KMS-11 (cell line): ENCODE data around the gene CPNE1.

Experiments
- H2AFZ ChIP-seq: fragments of 200-600 bp; sonication (generic); 2 replicates; pipeline ENCODE4 v1.6.1; 2016; ENCODE audit warnings: antibody characterized with exemption, mixed run types, low read depth
- H3K27ac ChIP-seq: fragments of 200-600 bp; sonication (generic); 2 replicates; pipeline ENCODE4 v1.6.1; 2016; ENCODE audit warnings: mild to moderate bottlenecking, mixed run types
- H3K27me3 ChIP-seq: fragments of 200-600 bp; sonication (generic); 2 replicates; pipeline ENCODE4 v1.6.1; 2017; ENCODE audit warnings: mild to moderate bottlenecking, low read depth, mixed run types, moderate library complexity; ENCODE audit not compliant: insufficient read depth
- H3K36me3 ChIP-seq: fragments of 200-600 bp; sonication (generic); 2 replicates; pipeline ENCODE4 v1.6.1; 2017; ENCODE audit warnings: mild to moderate bottlenecking, mixed run types; ENCODE audit not compliant: insufficient read depth
- H3K4me1 ChIP-seq: fragments of 200-600 bp; sonication (generic); 2 replicates; pipeline ENCODE4 v1.6.1; 2016; ENCODE audit warnings: mild to moderate bottlenecking, low read depth, mixed run types; ENCODE audit not compliant: poor library complexity, severe bottlenecking
- H3K4me2 ChIP-seq: fragments of 200-600 bp; sonication (generic); 2 replicates; pipeline ENCODE4 v1.7.0; 2016; ENCODE audit warnings: mild to moderate bottlenecking, mixed run types
- H3K4me3 ChIP-seq: fragments of 200-600 bp; sonication (generic); IDR thresholded peaks from 2 replicates; pipeline ENCODE4 v1.6.1; 2017; ENCODE audit warnings: low read depth, low read length, mixed read lengths; ENCODE audit not compliant: insufficient read depth
- H3K79me2 ChIP-seq: fragments of 200-600 bp; sonication (generic); 2 replicates; pipeline ENCODE4 v1.6.1; 2016; ENCODE audit warnings: low read depth, mixed run types; ENCODE audit not compliant: insufficient read depth
- H3K9ac ChIP-seq: fragments of 200-600 bp; sonication (generic); 2 replicates; pipeline ENCODE4 v1.6.1; 2016; ENCODE audit warnings: mild to moderate bottlenecking, mixed run types
- H4K20me1 ChIP-seq: fragments of 200-600 bp; sonication (generic); 2 replicates; pipeline ENCODE4 v1.6.1; 2016; ENCODE audit warnings: mild to moderate bottlenecking, mixed run types; ENCODE audit not compliant: insufficient read depth
- CTCF ChIP-seq: fragments of 200-600 bp; sonication (generic); conservative IDR thresholded peaks from 2 replicates; pipeline ENCODE4 v1.6.1; 2017; ENCODE audit warnings: low read depth, mild to moderate bottlenecking, antibody characterized with exemption, low read length, moderate library complexity, mixed read lengths

The CPNE1 gene

GRCh38 chr20:35653430-35653734, 11.3 kb downstream of the CPNE1 start:
- peaks cover 100% of the 10 kb centered on the region for H3K79me2 ChIP-seq
- no peak overlapping the region for H3K4me3 ChIP-seq
- H3K4me1 ChIP-seq = peaks cover 32% of the 10 kb centered on the region
- no peak overlapping the region for H3K27ac ChIP-seq
- no peak overlapping the region for H3K4me2 ChIP-seq
- peaks cover 42% of the 10 kb centered on the region for H4K20me1 ChIP-seq
- TF ChIP-seq CTCF = no peak
- no peaks in the 10 kb centered on the region for H3K27me3 ChIP-seq
- no peak overlapping the region for H2AFZ ChIP-seq
- H3K36me3 ChIP-seq = peaks cover 6% of the 10 kb centered on the region; the same call in 1 of the 2 replicates
- no peak overlapping the region for H3K9ac ChIP-seq

GRCh38 chr20:35652641-35653429, 11.9 kb downstream of the CPNE1 start:
- peaks cover 6% of the 10 kb centered on the region; the same call in 1 of the 2 replicates for H3K36me3 ChIP-seq
- H3K27ac ChIP-seq = no peak overlapping the region

GRCh38 chr20:35651958-35652357, 12.7 kb downstream of the CPNE1 start:
- Histone ChIP-seq H3K4me3 (no peak overlapping the region), H4K20me1 (peaks cover 31% of the 10 kb centered on the region), H3K4me1 (peaks cover 21% of the 10 kb centered on the region), H3K27ac (no peak overlapping the region), H3K36me3 (peaks cover 6% of the 10 kb centered on the region; the same call in 1 of the 2 replicates), H3K9ac (no peak overlapping the region), H3K4me2 (no peak overlapping the region), H2AFZ (no peak overlapping the region), H3K27me3 (no peaks in the 10 kb centered on the region), H3K79me2 (peaks cover 98% of the 10 kb centered on the region)
- no peak for TF ChIP-seq CTCF

More at GRCh38 chr20:35652641-35653429, 11.9 kb downstream of the CPNE1 start:
- Histone ChIP-seq H2AFZ (no peak overlapping the region), H3K9ac (no peak overlapping the region), H3K4me3 (no peak overlapping the region), H3K79me2 (peaks cover 100% of the 10 kb centered on the region), H3K4me1 (peaks cover 28% of the 10 kb centered on the region), H4K20me1 (peaks cover 40% of the 10 kb centered on the region), H3K4me2 (no peak overlapping the region), H3K27me3 (no peaks in the 10 kb centered on the region)
- no peak for TF ChIP-seq CTCF

DNA sequence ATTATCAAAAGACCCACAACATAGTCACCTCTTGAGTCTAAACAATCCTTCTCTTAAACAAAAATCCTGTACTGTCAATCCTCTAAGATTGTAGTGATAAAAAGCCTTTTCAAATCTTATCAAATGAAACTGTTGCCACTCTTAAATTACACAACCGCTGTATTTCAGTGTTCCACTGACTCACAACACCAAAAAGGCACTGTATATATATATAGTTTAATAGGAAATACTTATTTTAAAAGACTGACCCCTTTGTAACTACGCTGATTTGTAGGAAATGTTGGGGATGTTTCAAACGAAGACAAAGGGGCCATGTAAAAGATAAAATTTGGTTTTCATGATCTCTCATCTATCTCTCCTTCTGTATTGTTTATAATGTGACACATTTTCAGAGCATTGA, 14.1 kb downstream of the CPNE1 start:
- peaks cover 6% of the 10 kb centered on the region; the same call in 1 of the 2 replicates for H3K36me3 ChIP-seq

More for the DNA sequence above, 14.1 kb downstream of the CPNE1 start:
- H3K27me3 ChIP-seq = no peaks in the 10 kb centered on the region
- H3K4me1 ChIP-seq = peaks cover 18% of the 10 kb centered on the region
- no peak overlapping the region for H3K4me2 ChIP-seq
- H2AFZ ChIP-seq = no peak overlapping the region
- no peak overlapping the region for H3K27ac ChIP-seq
- TF ChIP-seq CTCF = no peak
- H3K4me3 ChIP-seq = no peak overlapping the region
- no peak overlapping the region for H3K9ac ChIP-seq
- peaks cover 18% of the 10 kb centered on the region; the same call in 1 of the 2 replicates for H4K20me1 ChIP-seq
- peaks cover 90% of the 10 kb centered on the region for H3K79me2 ChIP-seq
